Measurements from ENCODE around the gene ZNF8. TPM values are rescaled to one million over a fixed set of nuclear protein-coding genes. Genes with fewer than 3 reads are reported as not detected.

ZNF8 gene
- total and polyA plus RNA-seq, 10 donors: 0.91 to 10.7 (median 7.4) TPM

DNA sequence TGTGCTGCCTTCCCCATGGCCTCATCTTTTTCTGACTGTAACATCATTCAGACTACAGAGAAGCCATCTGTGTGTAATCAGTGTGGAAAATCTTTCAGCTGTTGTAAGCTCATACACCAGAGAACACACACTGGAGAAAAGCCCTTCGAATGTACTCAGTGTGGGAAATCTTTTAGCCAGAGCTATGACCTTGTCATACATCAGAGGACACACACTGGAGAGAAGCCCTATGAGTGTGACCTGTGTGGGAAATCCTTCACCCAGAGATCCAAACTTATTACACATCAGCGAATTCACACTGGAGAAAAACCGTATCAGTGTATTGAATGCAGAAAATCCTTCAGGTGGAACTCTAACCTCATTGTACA, 17.2 kb upstream of the ZNF8 start:
- TF ChIP-seq POLR2AphosphoS5 (IDR thresholded peaks at IDR 0.05) (no peak), CTCF (IDR thresholded peaks at IDR 0.05 in 8 of 11, conservative IDR thresholded peaks at IDR 0.05 in 3 of 11) (no peak), POLR2A (IDR thresholded peaks at IDR 0.05) (no peak)
- H3K27me3 ChIP-seq (replicated peaks in 1 of 7): no peaks in the 10 kb centered on the region
- WGBS, 5 donors: 96 to 99% (median 96%) methylated on average over 3 of the region's 3 CpGs
- H3K27ac ChIP-seq: no peak overlapping the region
- peaks cover 32 to 100% (median 92%) of the 10 kb centered on the region in 6 donors for H3K36me3 ChIP-seq
- intact Hi-C loops (cut with DNase I; ENCODE audit: low total_unique reads): no loop called here
- H3K4me3 ChIP-seq: peak overlapping the region in 1 of 8 donors; percentile 22
- DNase-seq: no peak
- no peaks in the 10 kb centered on the region for H3K4me1 ChIP-seq
- H3K9me3 ChIP-seq: peaks cover 89 to 100% (median 100%) of the 10 kb centered on the region in 8 donors

DNA sequence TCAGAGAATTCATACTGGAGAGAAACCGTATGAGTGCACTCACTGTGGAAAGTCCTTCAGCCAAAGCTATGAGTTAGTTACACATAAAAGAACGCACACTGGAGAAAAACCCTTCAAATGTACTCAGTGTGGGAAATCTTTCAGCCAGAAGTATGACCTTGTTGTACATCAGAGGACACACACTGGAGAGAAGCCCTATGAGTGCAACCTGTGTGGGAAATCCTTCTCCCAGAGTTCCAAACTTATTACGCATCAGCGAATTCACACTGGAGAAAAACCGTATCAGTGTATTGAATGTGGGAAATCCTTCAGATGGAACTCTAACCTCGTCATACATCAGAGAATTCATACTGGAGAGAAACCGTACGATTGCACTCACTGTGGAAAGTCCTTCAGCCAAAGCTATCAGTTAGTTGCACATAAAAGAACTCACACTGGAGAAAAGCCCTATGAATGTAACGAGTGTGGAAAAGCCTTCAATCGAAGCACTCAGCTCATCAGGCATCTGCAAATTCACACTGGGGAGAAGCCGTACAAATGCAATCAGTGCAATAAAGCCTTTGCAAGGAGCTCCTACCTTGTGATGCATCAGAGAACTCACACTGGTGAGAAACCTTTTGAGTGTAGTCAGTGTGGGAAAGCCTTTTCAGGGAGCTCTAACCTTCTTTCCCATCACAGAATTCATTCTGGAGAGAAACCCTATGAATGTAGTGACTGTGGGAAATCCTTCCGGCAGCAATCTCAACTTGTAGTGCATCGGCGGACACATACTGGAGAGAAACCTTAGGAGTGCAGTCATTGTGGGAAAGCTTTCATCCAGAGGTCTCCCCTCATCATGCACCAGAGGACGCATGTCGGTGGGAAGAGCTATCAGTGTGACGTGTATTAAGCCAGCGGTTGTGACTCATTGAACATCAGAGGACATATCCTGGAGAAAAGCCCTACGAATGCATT, 16.5 kb upstream of the ZNF8 start:
- WGBS, 5 donors: 94 to 98% (median 97%) methylated on average over 19 of the region's 19 CpGs
- no peaks in the 10 kb centered on the region for H3K4me1 ChIP-seq
- H3K36me3 ChIP-seq: peaks cover 32 to 100% (median 89%) of the 10 kb centered on the region in 6 donors
- peaks cover 88 to 100% (median 100%) of the 10 kb centered on the region in 8 donors for H3K9me3 ChIP-seq
- no peak overlapping the region for H3K27ac ChIP-seq
- peak overlapping the region in 1 of 8 donors; percentile 22 for H3K4me3 ChIP-seq
- intact Hi-C loops (cut with DNase I; ENCODE audit: low total_unique reads): no loop called here
- H3K27me3 ChIP-seq (replicated peaks in 1 of 7): no peaks in the 10 kb centered on the region
- DNase-seq: no peak
- no peak for TF ChIP-seq POLR2A (IDR thresholded peaks at IDR 0.05)
- no peak for TF ChIP-seq CTCF (IDR thresholded peaks at IDR 0.05 in 8 of 11, conservative IDR thresholded peaks at IDR 0.05 in 3 of 11)
- TF ChIP-seq POLR2AphosphoS5 (IDR thresholded peaks at IDR 0.05): no peak

GRCh38 chr19:58262922-58263296, 15.8 kb upstream of the ZNF8 start:
- Histone ChIP-seq H3K4me3 (peak overlapping the region in 1 of 8 donors; percentile 22), H3K27me3 (replicated peaks in 1 of 7) (no peaks in the 10 kb centered on the region), H3K9me3 (peaks cover 85 to 100% (median 100%) of the 10 kb centered on the region in 8 donors), H3K27ac (no peak overlapping the region), H3K36me3 (peaks cover 32 to 96% (median 85%) of the 10 kb centered on the region in 6 donors), H3K4me1 (no peaks in the 10 kb centered on the region)
- 97 to 100% (median 98%) methylated on average over 7 of the region's 7 CpGs for WGBS, 5 donors
- TF ChIP-seq CTCF (IDR thresholded peaks at IDR 0.05 in 8 of 11, conservative IDR thresholded peaks at IDR 0.05 in 3 of 11) (no peak), POLR2A (IDR thresholded peaks at IDR 0.05) (no peak), POLR2AphosphoS5 (IDR thresholded peaks at IDR 0.05) (no peak)
- DNase-seq: no peak
- intact Hi-C loops (cut with DNase I; ENCODE audit: low total_unique reads): no loop called here

DNA sequence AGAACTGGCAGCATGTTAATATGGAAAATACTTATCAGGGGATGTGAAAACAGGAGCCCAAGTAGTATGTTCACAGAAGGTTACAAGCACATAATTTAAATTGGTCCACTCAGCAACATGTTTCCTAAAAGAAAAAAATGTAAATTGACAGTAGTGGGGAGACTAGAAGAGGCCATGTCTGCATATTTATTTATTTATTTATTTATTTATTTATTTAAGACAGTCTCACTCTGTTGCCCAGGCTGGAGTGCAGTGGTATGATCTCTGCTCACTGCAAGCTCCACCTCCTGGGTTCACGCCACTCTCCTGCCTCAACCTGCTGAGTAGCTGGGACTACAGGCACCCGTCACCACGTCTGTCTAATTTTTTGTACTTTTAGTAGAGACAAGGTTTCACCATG, 13.7 kb upstream of the ZNF8 start:
- H3K27ac ChIP-seq: no peak overlapping the region
- no peak for TF ChIP-seq POLR2A (IDR thresholded peaks at IDR 0.05)
- TF ChIP-seq CTCF (IDR thresholded peaks at IDR 0.05 in 8 of 11, conservative IDR thresholded peaks at IDR 0.05 in 3 of 11): no peak
- no peak for TF ChIP-seq POLR2AphosphoS5 (IDR thresholded peaks at IDR 0.05)
- no peak for DNase-seq
- no peaks in the 10 kb centered on the region for H3K4me1 ChIP-seq
- H3K27me3 ChIP-seq (replicated peaks in 1 of 7): no peaks in the 10 kb centered on the region
- WGBS, 5 donors: 97 to 100% (median 99%) methylated on average over 3 of the region's 3 CpGs
- peaks cover 79 to 100% (median 100%) of the 10 kb centered on the region in 8 donors for H3K9me3 ChIP-seq
- intact Hi-C loops (cut with DNase I; ENCODE audit: low total_unique reads): no loop called here
- no peak overlapping the region for H3K4me3 ChIP-seq
- H3K36me3 ChIP-seq: peaks cover 15 to 86% (median 64%) of the 10 kb centered on the region in 6 donors
